Ovary (tissue), 9 donors: Measurements from ENCODE around the gene NPIPB9. TPM values are rescaled to one million over a fixed set of nuclear protein-coding genes. Genes with fewer than 3 reads are reported as not detected.
A peak's percentile ranks its signal among the peaks of the same experiment; 100 is the strongest.
"Not testable (repeated sequence)": the region's sequence is repeated elsewhere in the genome, so short reads cannot be mapped to it uniquely, and the experiment has no call there.

Source experiments
- DNase-seq, 5 donors: peaks; one replicate each; pipeline ENCODE4 v3.0.0-alpha.2; 2019 to 2020
- H3K27ac ChIP-seq, 2 donors: fragments of 200-600 bp; one replicate each; pipeline versions ENCODE4 v1.5.1 to v1.8.0; 2019 to 2022
- H3K27me3 ChIP-seq: fragments of 200-600 bp; one replicate; pipeline ENCODE4 v1.8.0; 2022
- H3K36me3 ChIP-seq: fragments of 200-600 bp; sonication (generic); one replicate; pipeline ENCODE4 v1.5.1; 2019
- H3K4me1 ChIP-seq: one replicate; pipeline ENCODE4 v1.8.1; 2013; ENCODE audit warnings: mild to moderate bottlenecking, moderate library complexity; ENCODE audit not compliant: insufficient read depth
- H3K4me3 ChIP-seq: fragments of 200-600 bp; sonication (generic); one replicate; pipeline ENCODE4 v1.5.1; 2017
- H3K9me3 ChIP-seq, 2 donors: fragments of 200-600 bp in 1 of 2; sonication (generic) in 1 of 2; one replicate each; pipeline versions ENCODE4 v1.5.1 to v1.8.1; 2013 to 2019; ENCODE audit warnings: mild to moderate bottlenecking in 1 of 2, moderate library complexity in 1 of 2
- EP300 ChIP-seq: sonication (generic); formaldehyde crosslinking; IDR thresholded peaks from one replicate; pipeline ENCODE4 v1.6.1; 2017; ENCODE audit warnings: antibody characterized with exemption
- POLR2A ChIP-seq: fragments of 450-650 bp; IDR thresholded peaks from one replicate; pipeline ENCODE4 v1.6.1; 2017; ENCODE audit warnings: antibody characterized with exemption, mild to moderate bottlenecking, moderate library complexity
- WGBS, 3 donors: extraction: QIAGEN DNeasy Blood & Tissue Kit in 1 of 3; methylation state at CpG; one replicate each; pipeline versions ENCODE4 v1.1.5 to v1.1.7; 2013 to 2017; 5-methylcytosine and 5-hydroxymethylcytosine counted together
- intact Hi-C, 4 donors: fragments of 100-400 bp; cut with DNase I; formaldehyde crosslinking; loops; one replicate each; pipeline versions ENCODE4 v1.11.0 to v1.15.1; 2022 to 2023
- polyA plus RNA-seq, 2 donors: library from polyadenylated mRNA; stranded (reverse); fragments of 200-250 nt in 1 of 2; fragments of 350-450 nt in 1 of 2; fragmentation: Illumina TruSeq in 1 of 2; extraction: RNeasy Lipid Tissue Mini Kit (QIAGEN cat#74804) in 1 of 2; gene quantifications; one replicate each; pipeline ENCODE4 v1.2.3, GENCODE V29; 2013 to 2014
- total RNA-seq, 7 donors: library from RNA; depleted of rRNA in 2 of 7; stranded (reverse); fragments of >200 nt in 2 of 7; fragmentation: NEBNext Ultra II Directional in 3 of 7; extraction: Animal tissue kit (Norgen Biotek cat#: 25700) in 3 of 7; gene quantifications; one replicate each; pipeline versions ENCODE4 v1.1.0 to v1.2.4, GENCODE V29; 2016 to 2023
- TF ChIP-seq, protein P1 (sequence below), 3 donors: fragments of 450-650 bp in 2 of 3; fragments of 200-600 bp in 1 of 3; IDR thresholded peaks; one replicate each; pipeline versions ENCODE4 v1.5.1 to v1.8.0; 2016 to 2022; ENCODE audit warnings: antibody characterized with exemption in 3 of 3, mild to moderate bottlenecking in 1 of 3
- donor health status: DM: no; HTN: no; CAD: no; lungs with moderate emphysema.
- donor health status: DM: no; HTN: no; CAD: no.
- donor health status: Bipolar disorder and iron deficiency.
- donor health status: DM: yes; HTN: yes; CAD: no.
- donor health status: DM: no; HTN: no; CAD: no.
- donor health status: DM: yes; HTN: yes; CAD: no.

Gene NPIPB9
- total and polyA plus RNA-seq, 9 donors = 0.63 to 3.4 (median 1.9) TPM

DNA sequence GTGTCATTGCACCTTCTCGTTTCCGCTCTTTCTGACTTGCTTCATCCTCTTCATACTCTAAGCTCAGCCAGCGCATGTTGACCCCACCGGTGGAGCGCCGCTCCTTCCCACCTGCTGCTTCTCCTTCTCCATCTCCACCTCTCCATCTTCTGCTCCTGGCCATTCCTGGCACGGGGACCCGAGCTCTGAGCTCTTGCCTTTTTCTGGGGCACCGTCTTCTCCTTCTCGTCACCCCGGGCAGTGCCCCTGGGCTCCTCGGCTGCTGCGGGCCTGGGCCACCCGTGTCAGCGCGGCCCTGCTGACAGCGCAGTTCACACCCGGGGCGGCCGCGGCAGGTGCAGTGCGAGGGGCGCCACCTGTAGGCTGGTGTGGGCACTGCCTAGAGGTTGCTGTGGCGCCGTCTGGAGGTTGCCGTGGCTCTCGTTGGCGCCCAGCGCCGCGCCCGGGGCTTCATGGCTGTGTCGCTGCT lies 1.6 kb upstream of the NPIPB9 start:
- H3K27ac ChIP-seq, H3K4me1 ChIP-seq, H3K4me3 ChIP-seq, intact Hi-C loops, H3K9me3 ChIP-seq, H3K36me3 ChIP-seq, H3K27me3 ChIP-seq: not testable (repeated sequence)
- WGBS, 3 donors = 13 to 23% (median 18%) methylated on average over 18 to 20 of the region's 33 CpGs
- DNase-seq = peak in 2 of 5 donors; percentile 9 to 36

GRCh38 chr16:28750469-28751067 lies 1.0 kb upstream of the NPIPB9 start:
- DNase-seq, H3K27ac ChIP-seq, H3K9me3 ChIP-seq, H3K36me3 ChIP-seq, H3K4me3 ChIP-seq, H3K27me3 ChIP-seq, H3K4me1 ChIP-seq, intact Hi-C loops: not testable (repeated sequence)
- no CpG with 5 or more reads among the region's 48 CpGs for WGBS, 3 donors

DNA sequence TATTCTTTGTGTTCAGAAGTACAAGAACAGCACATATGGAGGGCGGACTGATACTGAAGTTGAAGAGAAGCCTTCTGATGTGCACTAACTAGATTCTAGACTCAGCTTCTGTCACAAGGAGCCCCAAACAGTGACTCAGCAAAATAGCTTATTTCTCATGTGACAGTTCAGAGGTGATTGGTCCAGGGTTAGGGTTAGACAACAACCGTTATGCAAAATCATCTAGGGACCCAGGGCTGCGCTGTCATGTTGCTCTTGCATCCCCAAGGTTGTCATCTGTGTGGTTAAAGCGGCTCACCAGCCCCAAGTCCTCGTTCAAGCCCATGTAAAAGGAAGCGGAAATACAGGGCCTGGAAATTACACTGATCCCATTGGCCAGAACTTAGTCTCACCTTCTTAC lies 30.1 kb downstream of the NPIPB9 start:
- intact Hi-C loops, H3K4me3 ChIP-seq, DNase-seq, H3K27ac ChIP-seq, H3K27me3 ChIP-seq, H3K36me3 ChIP-seq, H3K9me3 ChIP-seq, H3K4me1 ChIP-seq: not testable (repeated sequence)
- WGBS, 3 donors = no CpG with 5 or more reads among the region's 6 CpGs

- H3K27me3 ChIP-seq, H3K9me3 ChIP-seq, H3K4me1 ChIP-seq, H3K4me3 ChIP-seq, H3K27ac ChIP-seq, DNase-seq, intact Hi-C loops, H3K36me3 ChIP-seq: not testable (repeated sequence)
- WGBS, 3 donors = no CpG with 5 or more reads among the region's 4 CpGs
These were observed 30.8 kb downstream of the NPIPB9 start for GRCh38 chr16:28782357-28782756.

DNA sequence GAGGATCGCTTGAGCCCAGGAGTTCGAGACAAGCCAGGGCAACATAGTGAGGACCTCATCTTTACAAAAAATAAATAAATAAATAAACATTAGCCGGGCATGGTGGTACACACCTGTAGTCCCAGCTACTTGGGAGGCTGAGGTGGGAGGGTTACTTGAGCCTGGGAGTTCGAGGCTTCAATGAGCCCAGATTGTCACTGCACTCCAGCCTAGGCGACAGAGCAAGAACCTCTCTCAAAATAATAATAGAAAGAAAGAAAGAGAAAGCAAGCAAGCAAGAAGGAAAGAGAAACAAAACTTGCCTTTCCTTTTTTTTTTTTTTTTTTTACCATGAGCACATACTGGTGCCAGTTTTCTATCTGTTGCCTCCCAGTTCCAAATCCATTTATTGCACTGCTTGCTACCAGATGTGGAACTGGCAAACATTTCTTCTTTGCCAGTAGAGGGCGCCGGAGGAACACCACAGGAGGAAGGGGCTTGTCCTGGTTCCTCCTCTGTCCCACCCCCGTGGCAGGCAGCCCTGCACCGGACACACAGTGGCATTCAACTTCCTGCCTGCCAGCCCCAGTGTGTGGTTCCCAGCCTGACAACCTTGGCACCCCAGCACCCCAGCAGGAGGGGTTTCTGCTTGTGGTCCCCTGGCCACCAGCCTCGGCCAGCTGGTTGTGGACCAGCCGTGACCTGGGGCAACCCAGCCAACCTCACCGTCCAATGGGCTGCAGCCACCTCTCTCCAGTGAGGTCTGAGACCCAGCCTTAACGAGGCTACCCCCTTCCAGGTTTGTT lies 50.8 kb downstream of the NPIPB9 start:
- H3K36me3 ChIP-seq, H3K27me3 ChIP-seq, H3K9me3 ChIP-seq, H3K4me1 ChIP-seq, H3K27ac ChIP-seq, intact Hi-C loops, H3K4me3 ChIP-seq: not testable (repeated sequence)
- DNase-seq = peak in 4 of 5 donors; percentile 30 to 71 (median 60)
- 35 to 64% (median 55%) methylated on average over 5 to 7 of the region's 13 CpGs for WGBS, 3 donors

- WGBS, 3 donors = no CpG with 5 or more reads among the region's 11 CpGs
- H3K4me3 ChIP-seq, H3K36me3 ChIP-seq, H3K9me3 ChIP-seq, H3K27ac ChIP-seq, H3K4me1 ChIP-seq, intact Hi-C loops, H3K27me3 ChIP-seq, DNase-seq: not testable (repeated sequence)
These were observed 56.0 kb downstream of the NPIPB9 start for GRCh38 chr16:28807445-28808120.

GRCh38 chr16:28820016-28820415 lies 68.4 kb downstream of the NPIPB9 start:
- H3K27me3 ChIP-seq = no peaks in the 10 kb centered on the region
- intact Hi-C loops = loop anchor here in 2 of 4 donors (5.0 to 10.0 kb wide), 2 partner anchors 115 to 127 kb away; partner anchors contain the start of gene CD19 (in 1 of the 2)
- H3K36me3 ChIP-seq = no peaks in the 10 kb centered on the region
- 85 to 89% (median 86%) methylated on average over 5 of the region's 5 CpGs for whole genome bisulfite sequencing, 3 donors
- H3K4me3 ChIP-seq = no peak overlapping the region
- no peak for TF ChIP-seq EP300
- TF ChIP-seq POLR2A = no peak
- TF ChIP-seq, protein P1, sequence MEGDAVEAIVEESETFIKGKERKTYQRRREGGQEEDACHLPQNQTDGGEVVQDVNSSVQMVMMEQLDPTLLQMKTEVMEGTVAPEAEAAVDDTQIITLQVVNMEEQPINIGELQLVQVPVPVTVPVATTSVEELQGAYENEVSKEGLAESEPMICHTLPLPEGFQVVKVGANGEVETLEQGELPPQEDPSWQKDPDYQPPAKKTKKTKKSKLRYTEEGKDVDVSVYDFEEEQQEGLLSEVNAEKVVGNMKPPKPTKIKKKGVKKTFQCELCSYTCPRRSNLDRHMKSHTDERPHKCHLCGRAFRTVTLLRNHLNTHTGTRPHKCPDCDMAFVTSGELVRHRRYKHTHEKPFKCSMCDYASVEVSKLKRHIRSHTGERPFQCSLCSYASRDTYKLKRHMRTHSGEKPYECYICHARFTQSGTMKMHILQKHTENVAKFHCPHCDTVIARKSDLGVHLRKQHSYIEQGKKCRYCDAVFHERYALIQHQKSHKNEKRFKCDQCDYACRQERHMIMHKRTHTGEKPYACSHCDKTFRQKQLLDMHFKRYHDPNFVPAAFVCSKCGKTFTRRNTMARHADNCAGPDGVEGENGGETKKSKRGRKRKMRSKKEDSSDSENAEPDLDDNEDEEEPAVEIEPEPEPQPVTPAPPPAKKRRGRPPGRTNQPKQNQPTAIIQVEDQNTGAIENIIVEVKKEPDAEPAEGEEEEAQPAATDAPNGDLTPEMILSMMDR (IDR thresholded peaks at IDR 0.05) = no peak
- H3K27ac ChIP-seq = no peak overlapping the region
- peak in 2 of 5 donors; percentile 33 to 45 for DNase-seq
- no peaks in the 10 kb centered on the region for H3K4me1 ChIP-seq
- no peaks in the 10 kb centered on the region for H3K9me3 ChIP-seq

- H3K4me3 ChIP-seq, H3K27me3 ChIP-seq, H3K4me1 ChIP-seq, H3K27ac ChIP-seq, H3K9me3 ChIP-seq, H3K36me3 ChIP-seq: not testable (repeated sequence)
- 93 to 97% (median 93%) methylated on average over 13 of the region's 13 CpGs for WGBS, 3 donors
- intact Hi-C loops = loop anchor here in 2 of 4 donors (5.0 to 10.0 kb wide), 2 partner anchors 114 to 127 kb away; partner anchors contain the start of gene CD19 (in 1 of the 2)
- DNase-seq = peak in 2 of 5 donors; percentile 16 to 24
These were observed 69.0 kb downstream of the NPIPB9 start for GRCh38 chr16:28820546-28820945.
